Rectal smooth muscle tissue (tissue), 1 donor: Measurements from ENCODE around the gene PTGES2.

ENCODE experiments used
- H3K27ac ChIP-seq: one replicate; pipeline ENCODE4 v1.7.0; 2013; ENCODE audit warnings: low read depth, low read length, inconsistent platforms
- H3K27me3 ChIP-seq: one replicate; pipeline ENCODE4 v1.7.0; 2013; ENCODE audit warnings: low read length; ENCODE audit not compliant: control insufficient read depth, insufficient read depth
- H3K36me3 ChIP-seq: one replicate; pipeline ENCODE4 v1.7.0; 2013; ENCODE audit warnings: low read length; ENCODE audit not compliant: control insufficient read depth, insufficient read depth
- H3K4me1 ChIP-seq: one replicate; pipeline ENCODE4 v1.7.0; 2013; ENCODE audit warnings: low read length; ENCODE audit not compliant: control insufficient read depth, insufficient read depth
- H3K4me3 ChIP-seq: one replicate; pipeline ENCODE4 v1.7.0; 2013; ENCODE audit warnings: low read length
- H3K9ac ChIP-seq: one replicate; pipeline ENCODE4 v1.7.0; 2013; ENCODE audit warnings: low read length

The PTGES2 gene

DNA sequence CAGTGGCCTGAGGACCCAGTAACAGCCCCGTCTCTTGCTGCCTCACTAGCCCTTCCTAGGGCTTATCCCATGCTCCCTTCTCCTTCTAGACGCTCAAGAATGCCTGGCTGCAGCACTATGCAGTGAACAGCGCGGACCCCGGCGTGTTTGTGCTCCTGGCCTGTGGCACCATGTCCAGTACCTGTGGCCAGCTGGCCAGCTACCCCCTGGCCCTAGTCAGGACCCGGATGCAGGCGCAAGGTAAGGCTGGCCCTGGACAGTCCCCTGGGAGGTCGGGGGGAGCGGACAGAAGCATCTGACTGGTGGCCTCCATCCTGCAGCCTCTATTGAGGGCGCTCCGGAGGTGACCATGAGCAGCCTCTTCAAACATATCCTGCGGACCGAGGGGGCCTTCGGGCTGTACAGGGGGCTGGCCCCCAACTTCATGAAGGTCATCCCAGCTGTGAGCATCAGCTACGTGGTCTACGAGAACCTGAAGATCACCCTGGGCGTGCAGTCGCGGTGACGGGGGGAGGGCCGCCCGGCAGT, 20.5 kb downstream of the PTGES2 start:
- H3K36me3 ChIP-seq: peaks cover 43% of the 10 kb centered on the region
- no peak overlapping the region for H3K9ac ChIP-seq
- H3K4me1 ChIP-seq: no peaks in the 10 kb centered on the region
- no peaks in the 10 kb centered on the region for H3K27me3 ChIP-seq
- no peak overlapping the region for H3K27ac ChIP-seq
- no peak overlapping the region for H3K4me3 ChIP-seq

DNA sequence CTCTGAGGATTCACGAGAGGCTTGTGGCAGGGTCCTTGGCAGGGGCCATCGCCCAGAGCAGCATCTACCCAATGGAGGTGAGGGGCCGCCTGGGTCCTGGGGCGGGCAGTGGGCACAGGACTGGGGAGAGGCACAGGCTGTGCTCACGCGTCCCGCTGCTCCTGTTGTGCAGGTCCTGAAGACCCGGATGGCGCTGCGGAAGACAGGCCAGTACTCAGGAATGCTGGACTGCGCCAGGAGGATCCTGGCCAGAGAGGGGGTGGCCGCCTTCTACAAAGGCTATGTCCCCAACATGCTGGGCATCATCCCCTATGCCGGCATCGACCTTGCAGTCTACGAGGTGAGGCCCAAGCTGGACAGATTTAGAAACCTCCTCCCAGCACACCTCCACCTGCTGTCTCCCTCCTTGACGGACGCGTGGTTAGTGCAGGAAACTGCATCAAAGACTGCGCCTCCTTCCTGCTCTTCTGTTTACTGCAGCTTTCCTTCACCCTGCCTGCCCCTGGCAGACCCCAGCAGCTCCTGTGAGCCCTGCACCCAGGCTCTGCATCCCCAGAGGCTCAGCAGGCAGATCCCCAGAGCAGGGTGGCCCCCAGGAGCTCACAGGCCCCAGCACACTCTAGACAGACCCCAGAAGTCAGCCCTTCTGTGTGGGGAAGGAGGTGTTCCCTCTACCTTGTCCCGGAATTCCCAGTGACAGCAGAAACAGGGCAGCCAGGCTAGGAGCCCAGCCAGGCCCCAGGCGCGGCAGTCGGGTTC, 21.2 kb downstream of the PTGES2 start:
- no peak overlapping the region for H3K9ac ChIP-seq
- no peaks in the 10 kb centered on the region for H3K4me1 ChIP-seq

DNA sequence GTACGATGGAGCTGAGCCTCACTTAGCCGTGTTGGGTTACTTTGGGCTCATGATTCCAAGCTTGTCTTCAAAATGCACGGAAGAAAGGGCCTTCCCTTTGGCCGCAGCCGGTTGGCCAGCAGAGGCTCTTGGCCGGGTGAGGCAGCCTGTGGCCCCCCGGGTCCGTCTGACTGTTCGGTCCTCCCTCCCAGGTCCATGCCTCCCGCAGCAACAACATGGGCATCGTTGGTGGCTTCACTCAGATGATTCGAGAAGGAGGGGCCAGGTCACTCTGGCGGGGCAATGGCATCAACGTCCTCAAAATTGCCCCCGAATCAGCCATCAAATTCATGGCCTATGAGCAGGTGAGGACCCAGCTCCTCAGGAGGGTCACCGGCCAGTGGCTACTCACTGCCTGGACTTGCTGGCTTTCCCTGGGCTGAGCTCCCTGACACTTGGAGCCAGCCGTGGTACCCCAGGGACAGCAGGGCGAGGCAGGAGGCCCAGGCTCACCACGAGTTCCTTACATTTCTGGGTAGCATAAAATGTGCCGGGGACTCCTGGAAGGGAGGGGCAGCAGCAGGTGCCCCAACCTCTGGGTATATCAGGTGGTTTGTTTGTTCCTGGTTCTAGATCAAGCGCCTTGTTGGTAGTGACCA, 21.9 kb downstream of the PTGES2 start:
- Histone ChIP-seq H3K27ac (no peak overlapping the region), H3K27me3 (no peaks in the 10 kb centered on the region), H3K36me3 (peaks cover 47% of the 10 kb centered on the region), H3K9ac (no peak overlapping the region), H3K4me1 (no peaks in the 10 kb centered on the region), H3K4me3 (no peak overlapping the region)

More for the DNA sequence above, 21.2 kb downstream of the PTGES2 start:
- Histone ChIP-seq H3K4me3 (no peak overlapping the region), H3K27me3 (no peaks in the 10 kb centered on the region), H3K36me3 (peaks cover 47% of the 10 kb centered on the region), H3K27ac (no peak overlapping the region)

DNA sequence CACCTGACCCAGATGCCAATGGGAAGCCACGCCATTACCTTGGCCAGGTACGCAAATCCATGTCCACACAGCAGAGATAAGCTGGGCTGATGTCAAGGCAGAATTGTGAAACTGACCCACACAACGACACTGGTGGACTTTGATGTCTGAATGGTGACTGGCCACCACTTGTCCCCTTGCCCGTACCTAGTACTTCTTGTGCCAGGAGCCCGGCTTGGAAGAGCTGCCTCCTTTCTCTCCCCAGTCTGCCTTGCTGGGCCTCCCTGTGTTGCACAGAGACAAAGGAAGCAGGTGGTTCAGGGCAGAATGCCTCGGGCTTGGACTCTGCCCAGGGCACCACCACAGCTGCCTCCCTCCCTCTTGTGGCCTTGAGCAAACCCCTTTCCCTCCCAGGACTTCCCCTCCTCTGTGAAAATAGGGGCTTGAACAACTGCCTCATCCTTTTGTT, 23.3 kb downstream of the PTGES2 start:
- Histone ChIP-seq H3K4me3 (no peak overlapping the region), H3K4me1 (peaks cover 15% of the 10 kb centered on the region), H3K27me3 (no peaks in the 10 kb centered on the region), H3K9ac (no peak overlapping the region), H3K36me3 (peaks cover 47% of the 10 kb centered on the region), H3K27ac (no peak overlapping the region)

DNA sequence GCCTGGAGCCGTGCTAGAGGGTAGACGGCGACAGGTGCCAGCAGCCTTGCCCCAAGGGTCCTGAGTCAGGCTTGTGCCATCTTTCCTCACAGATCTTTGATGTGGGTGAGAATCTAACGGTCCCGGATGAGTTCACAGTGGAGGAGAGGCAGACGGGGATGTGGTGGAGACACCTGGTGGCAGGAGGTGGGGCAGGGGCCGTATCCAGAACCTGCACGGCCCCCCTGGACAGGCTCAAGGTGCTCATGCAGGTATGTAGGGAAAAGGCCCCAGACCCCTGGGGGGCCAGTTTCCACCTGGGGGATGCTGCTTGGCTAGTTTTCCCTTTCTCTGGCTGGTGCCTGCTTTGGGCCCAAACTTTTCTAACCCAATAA, 24.0 kb downstream of the PTGES2 start:
- H3K36me3 ChIP-seq: peaks cover 47% of the 10 kb centered on the region
- H3K9ac ChIP-seq: no peak overlapping the region
- no peak overlapping the region for H3K27ac ChIP-seq
- no peaks in the 10 kb centered on the region for H3K27me3 ChIP-seq
- H3K4me3 ChIP-seq: no peak overlapping the region
- H3K4me1 ChIP-seq: peaks cover 19% of the 10 kb centered on the region

DNA sequence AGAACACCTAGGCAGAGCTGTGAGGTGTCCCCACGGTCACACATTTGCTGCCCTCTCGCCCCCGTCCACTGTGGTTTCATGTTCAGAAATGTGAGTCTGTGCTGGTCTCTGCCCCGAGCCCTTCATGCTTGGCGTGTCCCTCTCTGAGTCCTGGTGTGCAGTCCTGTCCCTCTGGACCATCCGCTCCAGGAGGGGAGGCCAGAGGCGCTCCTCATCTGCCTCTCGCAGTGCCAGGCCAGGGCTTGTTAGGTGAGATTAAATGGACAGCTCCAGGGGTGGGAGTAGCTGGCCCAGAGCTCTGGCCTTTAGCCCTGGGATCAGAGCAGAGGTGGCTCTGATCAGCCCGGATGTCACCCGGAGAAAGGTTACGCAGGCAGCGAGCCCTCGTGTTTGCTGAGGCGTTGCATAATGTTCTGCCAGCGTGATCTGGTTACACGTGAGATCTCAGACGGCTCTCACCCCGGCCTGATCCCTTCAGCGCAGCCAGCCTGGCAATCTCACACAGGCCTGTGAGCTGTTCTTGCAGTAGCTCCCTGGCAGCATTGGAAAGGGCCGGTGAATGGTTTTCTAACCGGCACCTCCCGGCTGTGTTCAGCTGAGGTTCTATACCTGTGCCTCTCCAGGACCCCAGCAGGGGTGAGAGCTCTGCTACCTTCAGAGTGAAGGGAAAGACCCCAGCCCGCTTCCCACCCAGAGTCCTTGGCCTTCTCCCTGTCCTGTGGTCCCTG, 24.5 kb downstream of the PTGES2 start:
- H3K27ac ChIP-seq: no peak overlapping the region
- no peak overlapping the region for H3K4me3 ChIP-seq
- H3K4me1 ChIP-seq: peaks cover 20% of the 10 kb centered on the region

DNA sequence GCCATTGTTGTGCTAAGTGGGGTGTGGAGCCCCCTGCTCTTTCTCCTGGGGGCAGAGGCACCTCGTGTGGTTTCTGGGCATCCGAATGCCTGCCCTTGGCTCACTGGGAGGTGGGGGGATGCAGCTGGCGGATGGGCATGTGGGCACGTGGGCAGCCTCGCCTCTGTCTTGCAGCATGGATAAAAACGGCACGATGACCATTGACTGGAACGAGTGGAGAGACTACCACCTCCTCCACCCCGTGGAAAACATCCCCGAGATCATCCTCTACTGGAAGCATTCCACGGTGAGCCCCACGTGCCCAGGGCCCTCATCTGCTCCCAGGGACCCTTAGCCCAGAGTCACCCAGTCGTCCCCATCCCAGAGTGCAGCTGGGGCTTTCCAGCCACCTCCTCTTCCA, 25.3 kb downstream of the PTGES2 start:
- Histone ChIP-seq H3K4me1 (peaks cover 25% of the 10 kb centered on the region), H3K27me3 (no peaks in the 10 kb centered on the region), H3K36me3 (peaks cover 37% of the 10 kb centered on the region), H3K4me3 (no peak overlapping the region), H3K9ac (no peak overlapping the region), H3K27ac (no peak overlapping the region)

More for the DNA sequence above, 24.5 kb downstream of the PTGES2 start:
- H3K36me3 ChIP-seq: peaks cover 45% of the 10 kb centered on the region
- no peak overlapping the region for H3K9ac ChIP-seq
- H3K27me3 ChIP-seq: no peaks in the 10 kb centered on the region

DNA sequence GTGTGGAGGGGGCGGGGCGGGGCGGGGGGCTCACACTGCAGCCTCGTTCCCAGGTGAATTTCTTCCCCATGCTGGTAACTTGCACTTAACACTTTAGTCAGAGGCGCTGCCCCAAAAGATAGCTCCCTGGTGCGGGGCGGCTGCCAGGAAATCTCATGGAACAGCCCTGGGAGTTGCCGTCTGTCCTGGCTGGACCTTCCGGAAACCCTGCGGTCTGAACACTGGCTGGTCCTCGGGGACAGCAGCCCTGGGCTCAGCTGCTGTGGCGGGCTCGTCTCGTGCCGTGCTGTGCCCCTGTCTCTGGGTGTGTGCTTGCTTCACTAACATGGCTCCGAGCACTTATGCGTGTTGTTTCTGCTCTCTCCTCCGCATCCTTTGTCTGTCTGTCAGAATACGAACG, 25.8 kb downstream of the PTGES2 start:
- Histone ChIP-seq H3K4me3 (no peak overlapping the region), H3K27me3 (no peaks in the 10 kb centered on the region), H3K4me1 (peaks cover 25% of the 10 kb centered on the region), H3K36me3 (peaks cover 32% of the 10 kb centered on the region), H3K27ac (no peak overlapping the region), H3K9ac (no peak overlapping the region)

DNA sequence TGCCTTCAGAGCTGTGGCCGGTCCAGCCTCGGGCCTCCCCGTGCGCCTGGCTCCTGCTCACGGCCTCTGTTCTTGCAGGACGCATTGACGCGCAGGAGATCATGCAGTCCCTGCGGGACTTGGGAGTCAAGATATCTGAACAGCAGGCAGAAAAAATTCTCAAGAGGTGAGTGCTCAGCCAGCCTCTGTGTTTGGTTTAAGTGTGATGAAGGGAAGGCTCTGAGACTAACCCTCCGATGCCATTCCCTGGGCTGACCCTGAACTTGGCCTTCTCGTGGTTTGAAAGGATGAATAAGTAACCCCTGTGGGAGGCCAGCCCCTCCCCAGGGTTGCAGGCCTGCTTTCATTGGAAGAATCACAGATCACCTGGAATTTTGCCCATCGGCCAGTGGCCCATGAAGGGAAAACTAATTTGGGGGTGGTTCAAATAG, 26.3 kb downstream of the PTGES2 start:
- Histone ChIP-seq H3K27ac (no peak overlapping the region), H3K4me3 (no peak overlapping the region), H3K9ac (no peak overlapping the region), H3K36me3 (peaks cover 28% of the 10 kb centered on the region), H3K4me1 (peaks cover 25% of the 10 kb centered on the region), H3K27me3 (no peaks in the 10 kb centered on the region)

DNA sequence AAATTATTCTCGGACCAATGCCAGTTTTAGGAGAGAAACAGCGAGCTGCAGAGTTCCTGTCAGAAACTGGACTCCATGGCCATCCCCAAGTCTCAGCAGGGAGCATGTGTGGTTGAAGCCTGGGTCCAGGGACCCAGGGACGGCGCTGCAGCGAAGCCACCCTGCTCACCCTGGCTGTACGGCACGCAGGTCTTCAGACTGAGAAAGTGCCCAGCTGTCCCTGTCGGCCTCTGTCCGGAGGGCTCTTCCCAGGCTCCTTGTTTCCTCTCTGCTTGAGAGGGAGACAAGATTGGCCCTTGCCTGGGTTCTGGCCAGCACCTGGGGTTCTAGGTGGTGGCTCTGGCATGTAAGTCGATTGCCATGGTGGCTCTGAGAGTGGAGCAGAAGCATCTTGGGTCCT, 26.9 kb downstream of the PTGES2 start:
- H3K9ac ChIP-seq: no peak overlapping the region
- peaks cover 23% of the 10 kb centered on the region for H3K36me3 ChIP-seq
- H3K4me3 ChIP-seq: peak overlapping the region; percentile 3
- peak overlapping the region; percentile 81 for H3K27ac ChIP-seq
- no peaks in the 10 kb centered on the region for H3K27me3 ChIP-seq
- peaks cover 25% of the 10 kb centered on the region for H3K4me1 ChIP-seq

DNA sequence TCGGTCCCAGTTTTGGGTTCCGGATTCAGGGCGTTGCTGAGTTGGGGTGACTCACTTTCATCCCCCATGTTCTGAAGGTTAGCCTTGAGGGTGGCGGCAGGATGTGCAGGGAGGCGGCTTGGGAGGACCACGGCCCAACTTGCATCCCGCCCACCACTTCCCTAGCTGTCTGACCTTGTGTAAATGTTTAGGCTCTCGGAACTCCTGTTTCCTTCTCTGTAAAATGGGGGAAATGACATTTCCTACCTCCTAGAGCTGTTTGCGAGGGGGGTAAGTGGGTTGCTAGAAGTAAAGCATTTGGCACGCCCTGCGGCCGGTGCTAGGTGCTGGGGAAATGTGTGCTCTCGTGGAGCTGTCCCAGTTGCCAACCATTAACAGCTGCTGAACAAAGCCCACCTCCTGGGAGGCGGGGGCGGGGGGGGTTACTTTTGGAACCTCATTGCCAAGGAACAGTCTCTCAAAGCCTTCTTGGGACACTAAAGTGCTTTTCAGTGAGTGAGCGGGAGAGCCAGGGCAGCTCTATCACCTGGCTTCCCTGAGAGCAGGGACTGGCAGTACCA, 27.5 kb downstream of the PTGES2 start:
- Histone ChIP-seq H3K27me3 (no peaks in the 10 kb centered on the region), H3K4me1 (peaks cover 26% of the 10 kb centered on the region), H3K36me3 (peaks cover 23% of the 10 kb centered on the region), H3K4me3 (peak overlapping the region; percentile 51), H3K9ac (no peak overlapping the region), H3K27ac (peak overlapping the region; percentile 81)
